ENCODE results near the gene IGFBP6. TPM values are rescaled to one million over a fixed set of nuclear protein-coding genes. Genes with fewer than 3 reads are reported as not detected.

The IGFBP6 gene
- total and polyA plus RNA-seq, 9 of the 15 experiments (the other 6 are each of a cell fraction or from before 2014, with no cell fraction given) = 0.15 to 1.4 (median 0.54) TPM

DNA sequence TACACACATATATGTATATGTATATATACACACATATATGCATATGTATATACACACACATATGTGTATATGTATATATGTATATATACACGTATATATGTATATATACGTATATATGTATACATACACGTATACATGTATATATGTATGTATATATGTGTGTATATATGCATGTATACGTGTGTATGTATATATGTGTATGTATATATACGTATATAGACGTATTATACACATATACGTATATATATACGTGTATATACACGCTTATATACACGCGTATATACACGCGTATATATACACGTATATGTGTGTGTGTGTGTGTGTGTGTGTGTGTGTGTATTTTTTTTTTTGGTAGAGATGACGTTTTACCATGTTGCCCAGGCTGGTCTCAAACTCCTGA is 50.2 kb downstream of the IGFBP6 start (continued):
- TF ChIP-seq ZNF668 (CRISPR knock-in tag; IDR thresholded peaks at IDR 0.05) (peak; percentile 69; the same call in 1 of the 2 replicates), ZNF311 (CRISPR knock-in tag; IDR thresholded peaks at IDR 0.05) (no peak), TAL1 (IDR thresholded peaks at IDR 0.05) (no peak), MYBL2 (IDR thresholded peaks at IDR 0.05; ENCODE audit: low read depth) (no peak), MYBL2 (CRISPR knock-in tag; IDR thresholded peaks at IDR 0.05; ENCODE audit: borderline replicate concordance) (no peak), ZNF224 (CRISPR knock-in tag; IDR thresholded peaks at IDR 0.05) (no peak), THRAP3 (IDR thresholded peaks at IDR 0.05; ENCODE audit: borderline replicate concordance) (no peak), ILF3 (IDR thresholded peaks at IDR 0.05; ENCODE audit: borderline replicate concordance) (no peak), HDAC8 (tag; IDR thresholded peaks at IDR 0.05) (0 out of 2 replicates have a peak, but pooled peaks have one; percentile 41), ZNF347 (CRISPR knock-in tag; IDR thresholded peaks at IDR 0.05; ENCODE audit: low read depth) (no peak), RFX7 (CRISPR knock-in tag; IDR thresholded peaks at IDR 0.05) (peak; percentile 71; the same call in 1 of the 2 replicates), ZNF324 (CRISPR knock-in tag; IDR thresholded peaks at IDR 0.05) (no peak), ZNF77 (CRISPR knock-in tag; IDR thresholded peaks at IDR 0.05) (0 out of 2 replicates have a peak, but pooled peaks have one; percentile 45), TAF9B (IDR thresholded peaks at IDR 0.05; ENCODE audit: partially characterized antibody) (no peak), TBL1XR1 (IDR thresholded peaks at IDR 0.05; ENCODE audit: low read length in 2 of 2) (no peak), PURB (CRISPR knock-in tag; IDR thresholded peaks at IDR 0.05; ENCODE audit: low read depth) (no peak), RBFOX2 (IDR thresholded peaks at IDR 0.05; ENCODE audit: low read depth, low read length) (no peak), ZNF140 (CRISPR knock-in tag; IDR thresholded peaks at IDR 0.05) (peak; percentile 96)
- TF ChIP-seq, protein P1, sequence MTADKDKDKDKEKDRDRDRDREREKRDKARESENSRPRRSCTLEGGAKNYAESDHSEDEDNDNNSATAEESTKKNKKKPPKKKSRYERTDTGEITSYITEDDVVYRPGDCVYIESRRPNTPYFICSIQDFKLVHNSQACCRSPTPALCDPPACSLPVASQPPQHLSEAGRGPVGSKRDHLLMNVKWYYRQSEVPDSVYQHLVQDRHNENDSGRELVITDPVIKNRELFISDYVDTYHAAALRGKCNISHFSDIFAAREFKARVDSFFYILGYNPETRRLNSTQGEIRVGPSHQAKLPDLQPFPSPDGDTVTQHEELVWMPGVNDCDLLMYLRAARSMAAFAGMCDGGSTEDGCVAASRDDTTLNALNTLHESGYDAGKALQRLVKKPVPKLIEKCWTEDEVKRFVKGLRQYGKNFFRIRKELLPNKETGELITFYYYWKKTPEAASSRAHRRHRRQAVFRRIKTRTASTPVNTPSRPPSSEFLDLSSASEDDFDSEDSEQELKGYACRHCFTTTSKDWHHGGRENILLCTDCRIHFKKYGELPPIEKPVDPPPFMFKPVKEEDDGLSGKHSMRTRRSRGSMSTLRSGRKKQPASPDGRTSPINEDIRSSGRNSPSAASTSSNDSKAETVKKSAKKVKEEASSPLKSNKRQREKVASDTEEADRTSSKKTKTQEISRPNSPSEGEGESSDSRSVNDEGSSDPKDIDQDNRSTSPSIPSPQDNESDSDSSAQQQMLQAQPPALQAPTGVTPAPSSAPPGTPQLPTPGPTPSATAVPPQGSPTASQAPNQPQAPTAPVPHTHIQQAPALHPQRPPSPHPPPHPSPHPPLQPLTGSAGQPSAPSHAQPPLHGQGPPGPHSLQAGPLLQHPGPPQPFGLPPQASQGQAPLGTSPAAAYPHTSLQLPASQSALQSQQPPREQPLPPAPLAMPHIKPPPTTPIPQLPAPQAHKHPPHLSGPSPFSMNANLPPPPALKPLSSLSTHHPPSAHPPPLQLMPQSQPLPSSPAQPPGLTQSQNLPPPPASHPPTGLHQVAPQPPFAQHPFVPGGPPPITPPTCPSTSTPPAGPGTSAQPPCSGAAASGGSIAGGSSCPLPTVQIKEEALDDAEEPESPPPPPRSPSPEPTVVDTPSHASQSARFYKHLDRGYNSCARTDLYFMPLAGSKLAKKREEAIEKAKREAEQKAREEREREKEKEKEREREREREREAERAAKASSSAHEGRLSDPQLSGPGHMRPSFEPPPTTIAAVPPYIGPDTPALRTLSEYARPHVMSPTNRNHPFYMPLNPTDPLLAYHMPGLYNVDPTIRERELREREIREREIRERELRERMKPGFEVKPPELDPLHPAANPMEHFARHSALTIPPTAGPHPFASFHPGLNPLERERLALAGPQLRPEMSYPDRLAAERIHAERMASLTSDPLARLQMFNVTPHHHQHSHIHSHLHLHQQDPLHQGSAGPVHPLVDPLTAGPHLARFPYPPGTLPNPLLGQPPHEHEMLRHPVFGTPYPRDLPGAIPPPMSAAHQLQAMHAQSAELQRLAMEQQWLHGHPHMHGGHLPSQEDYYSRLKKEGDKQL (CRISPR knock-in tag; IDR thresholded peaks at IDR 0.05; ENCODE audit: borderline replicate concordance) = no peak
- TF ChIP-seq, protein P2, sequence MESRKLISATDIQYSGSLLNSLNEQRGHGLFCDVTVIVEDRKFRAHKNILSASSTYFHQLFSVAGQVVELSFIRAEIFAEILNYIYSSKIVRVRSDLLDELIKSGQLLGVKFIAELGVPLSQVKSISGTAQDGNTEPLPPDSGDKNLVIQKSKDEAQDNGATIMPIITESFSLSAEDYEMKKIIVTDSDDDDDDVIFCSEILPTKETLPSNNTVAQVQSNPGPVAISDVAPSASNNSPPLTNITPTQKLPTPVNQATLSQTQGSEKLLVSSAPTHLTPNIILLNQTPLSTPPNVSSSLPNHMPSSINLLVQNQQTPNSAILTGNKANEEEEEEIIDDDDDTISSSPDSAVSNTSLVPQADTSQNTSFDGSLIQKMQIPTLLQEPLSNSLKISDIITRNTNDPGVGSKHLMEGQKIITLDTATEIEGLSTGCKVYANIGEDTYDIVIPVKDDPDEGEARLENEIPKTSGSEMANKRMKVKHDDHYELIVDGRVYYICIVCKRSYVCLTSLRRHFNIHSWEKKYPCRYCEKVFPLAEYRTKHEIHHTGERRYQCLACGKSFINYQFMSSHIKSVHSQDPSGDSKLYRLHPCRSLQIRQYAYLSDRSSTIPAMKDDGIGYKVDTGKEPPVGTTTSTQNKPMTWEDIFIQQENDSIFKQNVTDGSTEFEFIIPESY (CRISPR knock-in tag; IDR thresholded peaks at IDR 0.05) = no peak
- TF ChIP-seq, protein P3, sequence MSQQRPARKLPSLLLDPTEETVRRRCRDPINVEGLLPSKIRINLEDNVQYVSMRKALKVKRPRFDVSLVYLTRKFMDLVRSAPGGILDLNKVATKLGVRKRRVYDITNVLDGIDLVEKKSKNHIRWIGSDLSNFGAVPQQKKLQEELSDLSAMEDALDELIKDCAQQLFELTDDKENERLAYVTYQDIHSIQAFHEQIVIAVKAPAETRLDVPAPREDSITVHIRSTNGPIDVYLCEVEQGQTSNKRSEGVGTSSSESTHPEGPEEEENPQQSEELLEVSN (IDR thresholded peaks at IDR 0.05; ENCODE audit: borderline replicate concordance in 1 of 2, extremely low read depth in 1 of 2, insufficient read depth in 1 of 2, insufficient read length in 1 of 2, low read depth in 1 of 2, low read length in 1 of 2, poor library complexity in 1 of 2, severe bottlenecking in 1 of 2) = no peak
